Type B pancreatic cell (in vitro differentiated cells): ENCODE data around the gene ZNF524. TPM values are rescaled to one million over a fixed set of nuclear protein-coding genes. Genes with fewer than 3 reads are reported as not detected.

Experiments used
- DNase-seq: peaks from one replicate; pipeline ENCODE4 v3.0.0; 2021; ENCODE audit warnings: mixed read lengths; ENCODE audit not compliant: unreplicated experiment; ENCODE audit errors: extremely low spot score
- H3K27ac Mint-ChIP-seq: 2 replicates; pipeline ENCODE4 v1.8.0; 2021; ENCODE audit warnings: mild to moderate bottlenecking, mixed read lengths
- H3K27me3 Mint-ChIP-seq: 2 replicates; pipeline ENCODE4 v1.8.0; 2021; ENCODE audit warnings: mixed read lengths
- H3K36me3 Mint-ChIP-seq: 2 replicates; pipeline ENCODE4 v1.8.0; 2021; ENCODE audit warnings: mixed read lengths
- H3K4me1 Mint-ChIP-seq: one replicate; pipeline ENCODE4 v1.8.0; 2021; ENCODE audit warnings: mixed read lengths; ENCODE audit not compliant: unreplicated experiment
- H3K4me3 Mint-ChIP-seq: 2 replicates; pipeline ENCODE4 v1.8.0; 2021; ENCODE audit warnings: mild to moderate bottlenecking, mixed read lengths
- H3K9me3 Mint-ChIP-seq: 2 replicates; pipeline ENCODE4 v1.8.0; 2021; ENCODE audit warnings: mixed read lengths
- CTCF ChIP-seq: fragments of 200-600 bp; sonication (generic); conservative IDR thresholded peaks from 2 replicates; pipeline ENCODE4 v1.5.0; 2021; ENCODE audit warnings: antibody characterized with exemption, mild to moderate bottlenecking
- total RNA-seq: library from RNA; stranded (reverse); gene quantifications from 2 replicates; pipeline ENCODE4 v1.2.1, GENCODE V29; 2021; ENCODE audit warnings: low replicate concordance

ZNF524 gene
- total RNA-seq, 1 donor from 2014 or later: 13.6 TPM

GRCh38 chr19:55554302-55554701 is 45.8 kb upstream of the ZNF524 start:
- Mint-ChIP-seq H3K27me3 (peaks cover 29% of the 10 kb centered on the region), H3K36me3 (no peaks in the 10 kb centered on the region), H3K4me3 (no peak overlapping the region), H3K4me1 (peaks cover 27% of the 10 kb centered on the region), H3K9me3 (no peaks in the 10 kb centered on the region), H3K27ac (peak overlapping the region; percentile 66)
- no peak for TF ChIP-seq CTCF
- DNase-seq: no peak

GRCh38 chr19:55554741-55555152 is 45.3 kb upstream of the ZNF524 start:
- H3K27ac Mint-ChIP-seq: peak overlapping the region; percentile 66
- no peaks in the 10 kb centered on the region for H3K9me3 Mint-ChIP-seq
- no peak for DNase-seq
- no peaks in the 10 kb centered on the region for H3K36me3 Mint-ChIP-seq
- H3K4me1 Mint-ChIP-seq: peaks cover 22% of the 10 kb centered on the region
- TF ChIP-seq CTCF: no peak
- peak overlapping the region; percentile 34 for H3K4me3 Mint-ChIP-seq
- H3K27me3 Mint-ChIP-seq: peaks cover 24% of the 10 kb centered on the region

GRCh38 chr19:55559684-55560083 is 40.4 kb upstream of the ZNF524 start:
- H3K4me3 Mint-ChIP-seq: no peak overlapping the region
- H3K27me3 Mint-ChIP-seq: peaks cover 10% of the 10 kb centered on the region
- no peak overlapping the region for H3K27ac Mint-ChIP-seq
- TF ChIP-seq CTCF: no peak
- peaks cover 14% of the 10 kb centered on the region for H3K4me1 Mint-ChIP-seq
- no peak for DNase-seq
- H3K36me3 Mint-ChIP-seq: no peaks in the 10 kb centered on the region
- H3K9me3 Mint-ChIP-seq: no peaks in the 10 kb centered on the region

- TF ChIP-seq CTCF: no peak
- no peaks in the 10 kb centered on the region for H3K36me3 Mint-ChIP-seq
- H3K27ac Mint-ChIP-seq: peak overlapping the region; percentile 77
- H3K27me3 Mint-ChIP-seq: peaks cover 5% of the 10 kb centered on the region
- H3K4me1 Mint-ChIP-seq: peaks cover 5% of the 10 kb centered on the region
- DNase-seq: no peak
- no peak overlapping the region for H3K4me3 Mint-ChIP-seq
- H3K9me3 Mint-ChIP-seq: no peaks in the 10 kb centered on the region
Measured at GRCh38 chr19:55563261-55563690, 36.8 kb upstream of the ZNF524 start.

GRCh38 chr19:55566823-55567222 is 33.3 kb upstream of the ZNF524 start:
- no peaks in the 10 kb centered on the region for H3K9me3 Mint-ChIP-seq

More at GRCh38 chr19:55566823-55567222, 33.3 kb upstream of the ZNF524 start:
- no peaks in the 10 kb centered on the region for H3K36me3 Mint-ChIP-seq
- DNase-seq: no peak
- TF ChIP-seq CTCF: no peak
- H3K4me3 Mint-ChIP-seq: no peak overlapping the region
- H3K4me1 Mint-ChIP-seq: peaks cover 5% of the 10 kb centered on the region
- no peaks in the 10 kb centered on the region for H3K27me3 Mint-ChIP-seq
- no peak overlapping the region for H3K27ac Mint-ChIP-seq
